Measurements from ENCODE around the gene MC3R.
"Not testable (repeated sequence)": the region's sequence is repeated elsewhere in the genome, so short reads cannot be mapped to it uniquely, and the experiment has no call there.

MC3R gene

GRCh38 chr20:56217829-56218228 is 30.7 kb upstream of the MC3R start:
- Histone ChIP-seq H3K4me3 (ENCODE audit: low read length in 2 of 2) (no peak overlapping the region), H3K27ac (ENCODE audit: low read length) (no peak overlapping the region), H3K27me3 (ENCODE audit: control insufficient read depth in 1 of 2, insufficient read depth in 2 of 2, low read length in 2 of 2) (no peaks in the 10 kb centered on the region), H3K9me3 (ENCODE audit: control insufficient read depth in 2 of 2, low read length in 2 of 2) (peaks cover 0 to 5% of the 10 kb centered on the region in 2 donors), H3K9ac (ENCODE audit: low read length in 2 of 2) (no peak overlapping the region), H3K4me1 (ENCODE audit: control insufficient read depth, insufficient read depth, low read length) (no peaks in the 10 kb centered on the region), H3K36me3 (ENCODE audit: control insufficient read depth in 2 of 2, insufficient read depth in 2 of 2, low read length in 2 of 2) (no peaks in the 10 kb centered on the region)

GRCh38 chr20:56221186-56221585 is 27.3 kb upstream of the MC3R start:
- not testable (repeated sequence) for H3K9me3 ChIP-seq (ENCODE audit: control insufficient read depth in 2 of 2, low read length in 2 of 2)

DNA sequence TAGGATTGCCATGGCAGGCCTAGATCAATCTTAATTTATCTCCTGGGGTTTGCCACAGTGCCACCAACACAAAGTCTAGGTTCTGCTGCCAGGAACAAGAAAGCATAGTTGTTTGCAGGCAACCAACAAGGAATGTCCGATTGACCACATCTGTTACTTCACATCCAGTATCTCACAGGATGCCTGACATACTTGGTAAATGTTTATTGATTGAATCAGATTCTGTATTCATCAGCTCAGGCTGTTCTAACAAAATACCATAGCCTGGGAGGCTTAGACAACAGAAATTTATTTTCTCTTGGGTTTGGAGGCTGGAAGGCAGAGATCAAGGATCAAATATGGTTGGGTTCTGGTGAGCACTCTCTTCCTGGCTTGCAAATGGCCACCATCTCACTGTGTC is 26.3 kb upstream of the MC3R start:
- Histone ChIP-seq H3K4me3 (ENCODE audit: low read length in 2 of 2) (no peak overlapping the region), H3K36me3 (ENCODE audit: control insufficient read depth in 2 of 2, insufficient read depth in 2 of 2, low read length in 2 of 2) (no peaks in the 10 kb centered on the region), H3K4me1 (ENCODE audit: control insufficient read depth, insufficient read depth, low read length) (no peaks in the 10 kb centered on the region), H3K9me3 (ENCODE audit: control insufficient read depth in 2 of 2, low read length in 2 of 2) (peaks cover 3 to 9% of the 10 kb centered on the region in 2 donors), H3K9ac (ENCODE audit: low read length in 2 of 2) (no peak overlapping the region), H3K27ac (ENCODE audit: low read length) (no peak overlapping the region), H3K27me3 (ENCODE audit: control insufficient read depth in 1 of 2, insufficient read depth in 2 of 2, low read length in 2 of 2) (no peaks in the 10 kb centered on the region)

More at GRCh38 chr20:56221186-56221585, 27.3 kb upstream of the MC3R start:
- H3K9ac ChIP-seq (ENCODE audit: low read length in 2 of 2); H3K4me3 ChIP-seq (ENCODE audit: low read length in 2 of 2); H3K27me3 ChIP-seq (ENCODE audit: control insufficient read depth in 1 of 2, insufficient read depth in 2 of 2, low read length in 2 of 2); H3K4me1 ChIP-seq (ENCODE audit: control insufficient read depth, insufficient read depth, low read length); H3K27ac ChIP-seq (ENCODE audit: low read length); H3K36me3 ChIP-seq (ENCODE audit: control insufficient read depth in 2 of 2, insufficient read depth in 2 of 2, low read length in 2 of 2): not testable (repeated sequence)

- Histone ChIP-seq H3K4me3 (ENCODE audit: low read length in 2 of 2) (no peak overlapping the region), H3K4me1 (ENCODE audit: control insufficient read depth, insufficient read depth, low read length) (no peaks in the 10 kb centered on the region), H3K9ac (ENCODE audit: low read length in 2 of 2) (no peak overlapping the region), H3K9me3 (ENCODE audit: control insufficient read depth in 2 of 2, low read length in 2 of 2) (peaks cover 3 to 9% of the 10 kb centered on the region in 2 donors), H3K27me3 (ENCODE audit: control insufficient read depth in 1 of 2, insufficient read depth in 2 of 2, low read length in 2 of 2) (no peaks in the 10 kb centered on the region), H3K36me3 (ENCODE audit: control insufficient read depth in 2 of 2, insufficient read depth in 2 of 2, low read length in 2 of 2) (no peaks in the 10 kb centered on the region), H3K27ac (ENCODE audit: low read length) (no peak overlapping the region)
These were observed 25.6 kb upstream of the MC3R start for GRCh38 chr20:56222945-56223344.

GRCh38 chr20:56223352-56223751 is 25.2 kb upstream of the MC3R start:
- Histone ChIP-seq H3K4me3 (ENCODE audit: low read length in 2 of 2) (no peak overlapping the region), H3K9ac (ENCODE audit: low read length in 2 of 2) (no peak overlapping the region), H3K27me3 (ENCODE audit: control insufficient read depth in 1 of 2, insufficient read depth in 2 of 2, low read length in 2 of 2) (no peaks in the 10 kb centered on the region), H3K36me3 (ENCODE audit: control insufficient read depth in 2 of 2, insufficient read depth in 2 of 2, low read length in 2 of 2) (no peaks in the 10 kb centered on the region), H3K9me3 (ENCODE audit: control insufficient read depth in 2 of 2, low read length in 2 of 2) (peaks cover 3 to 9% of the 10 kb centered on the region in 2 donors), H3K4me1 (ENCODE audit: control insufficient read depth, insufficient read depth, low read length) (no peaks in the 10 kb centered on the region), H3K27ac (ENCODE audit: low read length) (no peak overlapping the region)

- Histone ChIP-seq H3K27me3 (ENCODE audit: control insufficient read depth in 1 of 2, insufficient read depth in 2 of 2, low read length in 2 of 2) (no peaks in the 10 kb centered on the region), H3K9me3 (ENCODE audit: control insufficient read depth in 2 of 2, low read length in 2 of 2) (peaks cover 3 to 4% of the 10 kb centered on the region in 2 donors), H3K9ac (ENCODE audit: low read length in 2 of 2) (no peak overlapping the region), H3K4me1 (ENCODE audit: control insufficient read depth, insufficient read depth, low read length) (no peaks in the 10 kb centered on the region), H3K27ac (ENCODE audit: low read length) (no peak overlapping the region), H3K36me3 (ENCODE audit: control insufficient read depth in 2 of 2, insufficient read depth in 2 of 2, low read length in 2 of 2) (no peaks in the 10 kb centered on the region), H3K4me3 (ENCODE audit: low read length in 2 of 2) (no peak overlapping the region)
These were observed 20.5 kb upstream of the MC3R start for GRCh38 chr20:56228021-56228420.

- Histone ChIP-seq H3K4me3 (ENCODE audit: low read length in 2 of 2) (no peak overlapping the region), H3K9me3 (ENCODE audit: control insufficient read depth in 2 of 2, low read length in 2 of 2) (peaks cover 5 to 8% of the 10 kb centered on the region in 2 donors), H3K9ac (ENCODE audit: low read length in 2 of 2) (no peak overlapping the region), H3K27me3 (ENCODE audit: control insufficient read depth in 1 of 2, insufficient read depth in 2 of 2, low read length in 2 of 2) (no peaks in the 10 kb centered on the region), H3K27ac (ENCODE audit: low read length) (no peak overlapping the region), H3K4me1 (ENCODE audit: control insufficient read depth, insufficient read depth, low read length) (no peaks in the 10 kb centered on the region), H3K36me3 (ENCODE audit: control insufficient read depth in 2 of 2, insufficient read depth in 2 of 2, low read length in 2 of 2) (no peaks in the 10 kb centered on the region)
These were observed 18.7 kb upstream of the MC3R start for GRCh38 chr20:56229812-56230211.

DNA sequence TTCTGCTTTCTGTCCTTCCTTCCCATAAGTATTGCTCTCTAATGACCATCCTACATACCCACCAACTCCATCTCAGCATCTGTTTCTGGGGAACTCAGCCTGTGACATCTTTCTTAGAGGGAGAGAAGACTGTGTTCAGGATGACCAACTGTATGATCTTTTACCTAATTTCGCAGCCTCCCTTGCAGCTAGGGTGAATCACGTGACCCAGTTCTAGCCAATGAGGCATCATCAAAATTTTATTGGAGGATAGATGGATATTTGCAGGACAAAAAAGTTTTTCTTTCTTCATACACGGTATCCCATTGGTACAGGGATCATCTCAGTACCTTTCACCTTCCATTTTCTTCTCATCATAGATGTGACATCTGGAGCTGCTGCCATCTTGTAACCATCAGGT is 14.4 kb upstream of the MC3R start:
- H3K27ac ChIP-seq (ENCODE audit: low read length) = no peak overlapping the region
- H3K9me3 ChIP-seq (ENCODE audit: control insufficient read depth in 2 of 2, low read length in 2 of 2) = peaks cover 5 to 8% of the 10 kb centered on the region in 2 donors
- no peaks in the 10 kb centered on the region for H3K4me1 ChIP-seq (ENCODE audit: control insufficient read depth, insufficient read depth, low read length)
- no peak overlapping the region for H3K9ac ChIP-seq (ENCODE audit: low read length in 2 of 2)
- H3K4me3 ChIP-seq (ENCODE audit: low read length in 2 of 2) = no peak overlapping the region
- H3K27me3 ChIP-seq (ENCODE audit: control insufficient read depth in 1 of 2, insufficient read depth in 2 of 2, low read length in 2 of 2) = no peaks in the 10 kb centered on the region
- no peaks in the 10 kb centered on the region for H3K36me3 ChIP-seq (ENCODE audit: control insufficient read depth in 2 of 2, insufficient read depth in 2 of 2, low read length in 2 of 2)

DNA sequence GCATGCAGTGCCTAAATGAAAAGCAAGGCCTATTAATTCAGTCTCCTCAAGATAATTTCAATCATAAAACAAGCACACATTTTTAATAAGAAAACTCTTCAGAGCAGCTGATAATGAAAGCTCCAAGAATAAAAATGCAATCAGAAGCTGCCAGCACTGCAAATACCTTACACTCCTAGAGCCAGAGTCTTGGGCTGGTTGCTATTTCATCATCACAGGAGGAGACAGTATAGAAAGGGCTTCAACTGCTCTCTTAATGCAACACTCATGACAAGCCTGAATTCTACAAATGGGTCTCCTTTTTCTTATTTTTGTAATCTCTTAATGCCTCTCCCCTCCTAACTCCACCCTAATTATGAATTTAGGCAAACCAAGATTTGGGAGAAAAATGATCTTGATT is 11.2 kb upstream of the MC3R start:
- Histone ChIP-seq H3K36me3 (ENCODE audit: control insufficient read depth in 2 of 2, insufficient read depth in 2 of 2, low read length in 2 of 2) (no peaks in the 10 kb centered on the region), H3K9me3 (ENCODE audit: control insufficient read depth in 2 of 2, low read length in 2 of 2) (peaks cover 5 to 8% of the 10 kb centered on the region in 2 donors)

DNA sequence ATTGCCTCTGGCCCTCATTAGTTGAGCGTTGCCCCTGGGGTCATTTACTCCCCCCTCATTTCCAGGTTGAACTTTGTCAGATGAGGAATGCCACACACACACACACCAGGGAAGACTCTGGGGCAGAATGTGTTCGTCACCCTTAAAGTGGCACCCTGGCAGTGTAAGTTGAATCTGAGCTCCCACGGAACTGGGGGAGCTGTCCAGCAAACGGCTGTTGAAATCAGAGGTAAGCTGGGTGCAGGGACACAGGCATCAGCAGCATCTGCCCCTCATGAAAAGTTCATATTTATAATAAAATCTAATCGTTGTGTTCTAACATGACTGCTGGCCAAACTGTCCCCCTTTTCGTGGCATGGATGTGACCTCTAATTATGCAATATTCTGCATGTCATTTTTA is 4.3 kb upstream of the MC3R start:
- Histone ChIP-seq H3K9me3 (ENCODE audit: control insufficient read depth in 2 of 2, low read length in 2 of 2) (no peaks in the 10 kb centered on the region), H3K36me3 (ENCODE audit: control insufficient read depth in 2 of 2, insufficient read depth in 2 of 2, low read length in 2 of 2) (no peaks in the 10 kb centered on the region), H3K4me1 (ENCODE audit: control insufficient read depth, insufficient read depth, low read length) (no peaks in the 10 kb centered on the region), H3K27ac (ENCODE audit: low read length) (no peak overlapping the region), H3K27me3 (ENCODE audit: control insufficient read depth in 1 of 2, insufficient read depth in 2 of 2, low read length in 2 of 2) (peaks cover 9 to 16% of the 10 kb centered on the region in 2 donors), H3K9ac (ENCODE audit: low read length in 2 of 2) (no peak overlapping the region), H3K4me3 (ENCODE audit: low read length in 2 of 2) (no peak overlapping the region)

More for the DNA sequence above, 11.2 kb upstream of the MC3R start:
- no peaks in the 10 kb centered on the region for H3K27me3 ChIP-seq (ENCODE audit: control insufficient read depth in 1 of 2, insufficient read depth in 2 of 2, low read length in 2 of 2)
- no peak overlapping the region for H3K4me3 ChIP-seq (ENCODE audit: low read length in 2 of 2)
- H3K27ac ChIP-seq (ENCODE audit: low read length) = no peak overlapping the region
- H3K9ac ChIP-seq (ENCODE audit: low read length in 2 of 2) = no peak overlapping the region
- no peaks in the 10 kb centered on the region for H3K4me1 ChIP-seq (ENCODE audit: control insufficient read depth, insufficient read depth, low read length)

- no peak overlapping the region for H3K4me3 ChIP-seq (ENCODE audit: low read length in 2 of 2)
- no peaks in the 10 kb centered on the region for H3K4me1 ChIP-seq (ENCODE audit: control insufficient read depth, insufficient read depth, low read length)
- no peak overlapping the region for H3K9ac ChIP-seq (ENCODE audit: low read length in 2 of 2)
- H3K27me3 ChIP-seq (ENCODE audit: control insufficient read depth in 1 of 2, insufficient read depth in 2 of 2, low read length in 2 of 2) = peaks cover 15 to 21% of the 10 kb centered on the region in 2 donors
- H3K36me3 ChIP-seq (ENCODE audit: control insufficient read depth in 2 of 2, insufficient read depth in 2 of 2, low read length in 2 of 2) = no peaks in the 10 kb centered on the region
- H3K27ac ChIP-seq (ENCODE audit: low read length) = no peak overlapping the region
- no peaks in the 10 kb centered on the region for H3K9me3 ChIP-seq (ENCODE audit: control insufficient read depth in 2 of 2, low read length in 2 of 2)
These were observed 2.8 kb upstream of the MC3R start for GRCh38 chr20:56245761-56246160.
